HEK293 (cell line): ENCODE data around the gene ZNF106.

ENCODE experiments used
- CTCF ChIA-PET: fragments of 350-600 bp; formaldehyde crosslinking; extraction: SDS; loops from one replicate; lab custom pipeline; 2021; ENCODE audit warnings: antibody characterized with exemption; lab: Yijun Ruan, JAX
- POLR2A ChIA-PET: fragments of 300-600 bp; formaldehyde crosslinking; extraction: SDS; loops from one replicate; lab custom pipeline; 2020; ENCODE audit warnings: antibody characterized with exemption, inconsistent platforms; lab: Yijun Ruan, JAX
- H3K27ac ChIP-seq: fragments of 200-500 bp; sonication (Bioruptor generic); 2 replicates; pipeline ENCODE4 v1.5.1; 2014; ENCODE audit warnings: low read depth, low read length, control low read depth, inconsistent platforms; ENCODE audit errors: extremely low read depth
- H3K36me3 ChIP-seq, 2 experiments: fragments of 200-500 bp in 1 of 2; sonication (Bioruptor generic) in 1 of 2; 1 replicate in 1 of 2; 2 replicates in 1 of 2; pipeline ENCODE4 v1.5.1; 2014 to 2017; ENCODE audit warnings: inconsistent platforms in 2 of 2, low read length in 2 of 2; ENCODE audit not compliant: control insufficient read depth in 2 of 2, insufficient read depth in 1 of 2
- H3K4me1 ChIP-seq: fragments of 200-500 bp; sonication (Bioruptor generic); 2 replicates; pipeline ENCODE4 v1.5.1; 2014; ENCODE audit warnings: mild to moderate bottlenecking, low read length, inconsistent platforms; ENCODE audit not compliant: control insufficient read depth, insufficient read depth
- H3K4me3 ChIP-seq: 2 replicates; pipeline ENCODE4 v1.5.1; 2011; ENCODE audit warnings: low read depth, mild to moderate bottlenecking, control low read depth, low read length, moderate library complexity
- H3K9me3 ChIP-seq: fragments of 200-500 bp; sonication (Bioruptor generic); 2 replicates; pipeline ENCODE4 v1.5.1; 2014; ENCODE audit warnings: low read depth, low read length, inconsistent platforms; ENCODE audit not compliant: control insufficient read depth, insufficient read depth
- AEBP2 ChIP-seq: fragments of 450-650 bp; formaldehyde crosslinking; IDR thresholded peaks from 2 replicates; pipeline ENCODE4 v1.5.1; 2016; ENCODE audit warnings: missing biosample characterization, missing genetic modification characterization, borderline replicate concordance
- GLIS1 ChIP-seq: fragments of 450-650 bp; formaldehyde crosslinking; IDR thresholded peaks from 2 replicates; pipeline ENCODE4 v1.5.1; 2016; ENCODE audit warnings: missing biosample characterization, missing genetic modification characterization
- HOXA7 ChIP-seq: sonication (generic); formaldehyde crosslinking; IDR thresholded peaks from 2 replicates; pipeline ENCODE4 v1.8.1; 2022; ENCODE audit warnings: missing genetic modification reagents, borderline replicate concordance
- RBAK ChIP-seq: fragments of 450-650 bp; formaldehyde crosslinking; IDR thresholded peaks from 2 replicates; pipeline ENCODE4 v1.5.1; 2016; ENCODE audit warnings: missing biosample characterization, missing genetic modification characterization
- ZEB2 ChIP-seq: fragments of 450-650 bp; formaldehyde crosslinking; IDR thresholded peaks from 2 replicates; pipeline ENCODE4 v1.5.1; 2016; ENCODE audit warnings: missing biosample characterization, missing genetic modification characterization
- ZNF2 ChIP-seq: fragments of 450-650 bp; formaldehyde crosslinking; IDR thresholded peaks from 2 replicates; pipeline ENCODE4 v1.5.1; 2016; ENCODE audit warnings: missing biosample characterization, missing genetic modification characterization
- ZNF221 ChIP-seq: fragments of 450-650 bp; formaldehyde crosslinking; IDR thresholded peaks from 2 replicates; pipeline ENCODE4 v1.5.1; 2017; ENCODE audit warnings: missing biosample characterization, missing genetic modification characterization, borderline replicate concordance
- ZNF223 ChIP-seq: fragments of 450-650 bp; formaldehyde crosslinking; IDR thresholded peaks from 2 replicates; pipeline ENCODE4 v1.5.1; 2016; ENCODE audit warnings: missing biosample characterization, missing genetic modification characterization
- ZNF23 ChIP-seq: fragments of 450-650 bp; formaldehyde crosslinking; IDR thresholded peaks from 2 replicates; pipeline ENCODE4 v1.5.1; 2016; ENCODE audit warnings: missing biosample characterization, missing genetic modification characterization, borderline replicate concordance
- ZNF335 ChIP-seq: fragments of 450-650 bp; formaldehyde crosslinking; conservative IDR thresholded peaks from 2 replicates; pipeline ENCODE4 v1.5.1; 2016; ENCODE audit warnings: missing biosample characterization, missing genetic modification characterization
- ZNF354C ChIP-seq: fragments of 450-650 bp; formaldehyde crosslinking; IDR thresholded peaks from 2 replicates; pipeline ENCODE4 v1.5.1; 2016; ENCODE audit warnings: missing biosample characterization, missing genetic modification characterization, low read depth, borderline replicate concordance
- ZNF391 ChIP-seq: fragments of 450-650 bp; formaldehyde crosslinking; IDR thresholded peaks from 2 replicates; pipeline ENCODE4 v1.5.1; 2016; ENCODE audit warnings: low read depth, missing biosample characterization, missing genetic modification characterization, borderline replicate concordance
- ZNF416 ChIP-seq: fragments of 450-650 bp; formaldehyde crosslinking; IDR thresholded peaks from 2 replicates; pipeline ENCODE4 v1.5.1; 2016; ENCODE audit warnings: missing biosample characterization, missing genetic modification characterization
- ZNF449 ChIP-seq: fragments of 450-650 bp; formaldehyde crosslinking; IDR thresholded peaks from 2 replicates; pipeline ENCODE4 v1.5.1; 2017; ENCODE audit warnings: missing biosample characterization, mild to moderate bottlenecking, missing genetic modification characterization, moderate library complexity
- ZNF768 ChIP-seq: fragments of 450-650 bp; formaldehyde crosslinking; IDR thresholded peaks from 2 replicates; pipeline ENCODE4 v1.5.1; 2018; ENCODE audit warnings: missing biosample characterization, mild to moderate bottlenecking, missing genetic modification characterization
- TF ChIP-seq, protein P1 (sequence below): fragments of 450-650 bp; formaldehyde crosslinking; IDR thresholded peaks from 2 replicates; pipeline ENCODE4 v1.5.1; 2016; ENCODE audit warnings: missing biosample characterization, missing genetic modification characterization
- TF ChIP-seq, protein P2 (sequence below): sonication (generic); formaldehyde crosslinking; IDR thresholded peaks from 2 replicates; pipeline ENCODE4 v1.8.1; 2022; ENCODE audit warnings: mild to moderate bottlenecking, moderate library complexity, missing genetic modification reagents

ZNF106 gene

GRCh38 chr15:42408178-42408577, 82.8 kb downstream of the ZNF106 start:
- Histone ChIP-seq H3K4me3 (no peak overlapping the region), H3K9me3 (no peaks in the 10 kb centered on the region), H3K36me3 (peaks cover 0 to 19% of the 10 kb centered on the region in 2 experiments; a peak in 1 of 3 replicates), H3K27ac (no peak overlapping the region), H3K4me1 (no peaks in the 10 kb centered on the region)
- ChIA-PET CTCF (interaction anchor here (1.0 kb wide), 1 partner anchor 23 kb away, joined by 3 read pairs; no protein-coding TSS in a partner anchor), POLR2A (no interaction called here)
- TF ChIP-seq GLIS1 (tag by site-specific recombination) (no peak), ZNF221 (no peak), ZNF416 (tag by site-specific recombination) (no peak), ZNF2 (tag by site-specific recombination) (no peak), ZNF335 (tag by site-specific recombination) (no peak), ZNF768 (tag by site-specific recombination) (no peak), HOXA7 (CRISPR knock-in tag) (no peak), RBAK (no peak), AEBP2 (tag by site-specific recombination) (no peak), ZNF391 (tag by site-specific recombination) (no peak), ZEB2 (no peak)
- TF ChIP-seq, protein P1, sequence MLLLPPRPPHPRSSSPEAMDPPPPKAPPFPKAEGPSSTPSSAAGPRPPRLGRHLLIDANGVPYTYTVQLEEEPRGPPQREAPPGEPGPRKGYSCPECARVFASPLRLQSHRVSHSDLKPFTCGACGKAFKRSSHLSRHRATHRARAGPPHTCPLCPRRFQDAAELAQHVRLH (tag by site-specific recombination): no peak
- TF ChIP-seq, protein P2, sequence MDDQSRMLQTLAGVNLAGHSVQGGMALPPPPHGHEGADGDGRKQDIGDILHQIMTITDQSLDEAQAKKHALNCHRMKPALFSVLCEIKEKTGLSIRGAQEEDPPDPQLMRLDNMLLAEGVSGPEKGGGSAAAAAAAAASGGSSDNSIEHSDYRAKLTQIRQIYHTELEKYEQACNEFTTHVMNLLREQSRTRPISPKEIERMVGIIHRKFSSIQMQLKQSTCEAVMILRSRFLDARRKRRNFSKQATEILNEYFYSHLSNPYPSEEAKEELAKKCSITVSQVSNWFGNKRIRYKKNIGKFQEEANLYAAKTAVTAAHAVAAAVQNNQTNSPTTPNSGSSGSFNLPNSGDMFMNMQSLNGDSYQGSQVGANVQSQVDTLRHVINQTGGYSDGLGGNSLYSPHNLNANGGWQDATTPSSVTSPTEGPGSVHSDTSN: no peak

- H3K4me3 ChIP-seq: no peak overlapping the region
- H3K27ac ChIP-seq: no peak overlapping the region
- CTCF ChIA-PET: no interaction called here
- TF ChIP-seq ZNF223 (tag by site-specific recombination) (no peak), ZNF23 (tag by site-specific recombination) (no peak)
- TF ChIP-seq, all 188 proteins: peak for 0
- POLR2A ChIA-PET: no interaction called here
- Histone ChIP-seq H3K9me3 (no peaks in the 10 kb centered on the region), H3K4me1 (no peaks in the 10 kb centered on the region), H3K36me3 (peaks cover 0 to 4% of the 10 kb centered on the region in 2 experiments; a peak in 1 of 3 replicates)
Observed at GRCh38 chr15:42405863-42406482, 85.0 kb downstream of the ZNF106 start.

DNA sequence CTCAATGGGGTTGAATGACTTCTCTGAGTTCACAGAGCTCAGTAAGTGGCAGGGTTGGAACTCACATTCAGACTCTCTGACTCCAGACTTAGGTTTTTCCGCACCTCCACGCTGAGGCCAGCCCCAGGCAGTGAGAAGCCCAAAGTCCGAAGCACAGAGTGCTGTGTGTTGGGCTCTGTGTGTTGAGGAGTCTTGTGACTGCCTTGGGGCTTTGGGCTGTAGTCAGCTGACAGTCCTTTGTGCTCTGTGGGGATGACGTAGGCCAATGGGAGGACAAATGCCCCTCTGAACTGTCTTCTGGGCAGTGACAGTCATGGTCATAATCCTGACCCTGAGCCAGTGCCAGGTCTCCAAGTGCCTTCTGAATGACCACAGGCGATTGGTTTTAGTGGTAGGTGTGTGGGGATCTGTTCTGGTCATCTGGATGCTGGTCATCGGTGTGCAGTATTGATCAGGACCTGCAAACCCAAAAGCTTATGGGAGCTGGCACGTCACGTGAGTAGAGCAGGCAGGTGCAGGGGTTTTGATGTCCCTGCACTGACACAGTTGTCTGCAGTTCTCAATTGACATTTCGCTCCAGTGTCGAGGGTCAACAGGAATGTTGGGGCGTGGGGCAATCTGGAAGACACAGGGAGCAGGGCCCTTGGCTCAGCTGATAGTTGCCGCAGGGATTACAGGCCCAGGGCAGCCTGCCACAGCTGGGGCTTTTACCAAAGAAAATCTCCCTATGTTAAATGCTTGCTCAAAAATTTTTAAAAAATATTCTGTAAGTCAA, 86.3 kb downstream of the ZNF106 start:
- Histone ChIP-seq H3K36me3 (no peaks in the 10 kb centered on the region), H3K9me3 (no peaks in the 10 kb centered on the region), H3K4me1 (no peaks in the 10 kb centered on the region), H3K27ac (no peak overlapping the region), H3K4me3 (no peak overlapping the region)
- POLR2A ChIA-PET: no interaction called here
- TF ChIP-seq ZNF354C (tag by site-specific recombination): no peak
- 0 out of 2 replicates have a peak, but pooled peaks have one; percentile 33 for TF ChIP-seq ZNF449 (tag by site-specific recombination)
- CTCF ChIA-PET: interaction anchor here (0.6 kb wide), 1 partner anchor 122 kb away, joined by 6 read pairs; no protein-coding TSS in a partner anchor
